Esophagus squamous epithelium (tissue), 4 donors: ENCODE measurements around the gene CAMK2D.

Source experiments
- POLR2A ChIP-seq, 4 donors: fragments of 450-650 bp; IDR thresholded peaks; one replicate each; pipeline ENCODE4 v1.6.1; 2017; ENCODE audit warnings: antibody characterized with exemption in 4 of 4, mild to moderate bottlenecking in 4 of 4, moderate library complexity in 3 of 4
- TF ChIP-seq, protein P1 (sequence below), 6 experiments: fragments of 450-650 bp in 4 of 6; fragments of 200-600 bp in 2 of 6; sonication (generic) in 2 of 6; IDR thresholded peaks; one replicate each; pipeline ENCODE4 v1.5.1; 2016 to 2019; ENCODE audit warnings: antibody characterized with exemption in 6 of 6, mild to moderate bottlenecking in 4 of 6, moderate library complexity in 4 of 6

DNA sequence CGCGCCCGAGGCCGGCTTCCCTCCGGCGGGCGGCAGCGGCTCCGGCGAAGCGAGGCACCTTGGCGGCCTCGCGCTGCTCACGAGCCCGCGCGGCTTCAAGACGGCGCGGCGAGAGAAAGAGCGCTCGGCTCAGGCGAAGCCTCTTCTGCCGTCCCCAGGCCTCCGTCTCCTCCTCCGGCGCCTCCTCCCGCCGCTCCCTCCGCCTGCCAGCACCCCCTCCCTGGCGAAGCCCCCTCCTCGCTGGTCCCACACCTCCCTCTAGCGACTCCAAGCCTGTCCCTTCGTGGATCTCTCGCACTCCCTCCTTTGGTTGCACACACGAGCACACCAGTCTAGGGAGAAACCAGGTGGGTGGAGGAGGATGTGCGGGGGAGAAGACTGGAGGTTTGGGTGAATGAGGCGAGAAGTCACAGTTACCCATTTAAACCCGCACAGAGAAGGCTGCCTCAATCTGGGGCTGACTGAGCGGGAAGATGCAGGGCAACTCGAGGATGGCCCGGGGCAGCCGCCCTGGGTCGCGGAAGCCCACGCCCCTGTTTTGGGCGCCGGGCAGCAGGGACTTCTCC lies at the start of gene CAMK2D:
- TF ChIP-seq, protein P1, sequence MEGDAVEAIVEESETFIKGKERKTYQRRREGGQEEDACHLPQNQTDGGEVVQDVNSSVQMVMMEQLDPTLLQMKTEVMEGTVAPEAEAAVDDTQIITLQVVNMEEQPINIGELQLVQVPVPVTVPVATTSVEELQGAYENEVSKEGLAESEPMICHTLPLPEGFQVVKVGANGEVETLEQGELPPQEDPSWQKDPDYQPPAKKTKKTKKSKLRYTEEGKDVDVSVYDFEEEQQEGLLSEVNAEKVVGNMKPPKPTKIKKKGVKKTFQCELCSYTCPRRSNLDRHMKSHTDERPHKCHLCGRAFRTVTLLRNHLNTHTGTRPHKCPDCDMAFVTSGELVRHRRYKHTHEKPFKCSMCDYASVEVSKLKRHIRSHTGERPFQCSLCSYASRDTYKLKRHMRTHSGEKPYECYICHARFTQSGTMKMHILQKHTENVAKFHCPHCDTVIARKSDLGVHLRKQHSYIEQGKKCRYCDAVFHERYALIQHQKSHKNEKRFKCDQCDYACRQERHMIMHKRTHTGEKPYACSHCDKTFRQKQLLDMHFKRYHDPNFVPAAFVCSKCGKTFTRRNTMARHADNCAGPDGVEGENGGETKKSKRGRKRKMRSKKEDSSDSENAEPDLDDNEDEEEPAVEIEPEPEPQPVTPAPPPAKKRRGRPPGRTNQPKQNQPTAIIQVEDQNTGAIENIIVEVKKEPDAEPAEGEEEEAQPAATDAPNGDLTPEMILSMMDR (IDR thresholded peaks at IDR 0.05), result peak; percentile 19 to 62 (median 50)
- peak in 1 of 4 donors; percentile 47 for TF ChIP-seq POLR2A (IDR thresholded peaks at IDR 0.05)
